Astrocyte of the spinal cord (primary cell): Measurements from ENCODE around the gene GPHN.

Source experiments
- DNase-seq: peaks from one replicate; pipeline ENCODE4 v3.0.0; 2011; ENCODE audit warnings: low read depth, low spot score
- H3K4me3 ChIP-seq: 2 replicates; pipeline ENCODE4 v1.5.1; 2011; ENCODE audit warnings: low read depth, mild to moderate bottlenecking, low read length, moderate library complexity
- CTCF ChIP-seq: IDR thresholded peaks from 2 replicates; pipeline ENCODE4 v1.5.1; 2012; ENCODE audit warnings: low read depth, mild to moderate bottlenecking, low read length, inconsistent platforms
- in situ Hi-C: cut with HindIII; loops from 2 replicates; pipeline ENCODE4 v1.10.0; 2017; ENCODE audit warnings: low sequenced_read_pairs

Gene GPHN

GRCh38 chr14:67228325-67228984 is 720.5 kb downstream of the GPHN start:
- no peak for TF ChIP-seq CTCF
- in situ Hi-C loops, result no loop called here
- H3K4me3 ChIP-seq, result no peak overlapping the region
- DNase-seq, result peak; percentile 26
